Mesothelial cell of epicardium (in vitro differentiated cells): ENCODE results near the gene SHE. TPM values are rescaled to one million over a fixed set of nuclear protein-coding genes. Genes with fewer than 3 reads are reported as not detected.
A peak's percentile ranks its signal among the peaks of the same experiment; 100 is the strongest.

Source experiments
- DNase-seq, 2 experiments: peaks; one replicate each; pipeline ENCODE4 v3.0.0; 2021; ENCODE audit warnings: low spot score in 2 of 2; ENCODE audit not compliant: unreplicated experiment in 2 of 2
- H3K27ac Mint-ChIP-seq: 2 replicates; pipeline ENCODE4 v1.8.0; 2021; ENCODE audit warnings: mixed read lengths
- H3K27me3 Mint-ChIP-seq: 2 replicates; pipeline ENCODE4 v1.8.0; 2021; ENCODE audit warnings: low read depth, mixed read lengths
- H3K36me3 Mint-ChIP-seq: 2 replicates; pipeline ENCODE4 v1.8.0; 2021; ENCODE audit warnings: mixed read lengths
- H3K4me1 Mint-ChIP-seq: 2 replicates; pipeline ENCODE4 v1.8.0; 2021; ENCODE audit warnings: mixed read lengths
- H3K4me3 Mint-ChIP-seq: 2 replicates; pipeline ENCODE4 v1.8.0; 2021; ENCODE audit warnings: mild to moderate bottlenecking, moderate library complexity, mixed read lengths
- H3K9me3 Mint-ChIP-seq: 2 replicates; pipeline ENCODE4 v1.8.0; 2021; ENCODE audit warnings: mixed read lengths
- CTCF ChIP-seq: fragments of 200-600 bp; sonication (generic); IDR thresholded peaks from one replicate; pipeline ENCODE4 v1.5.0; 2021; ENCODE audit warnings: antibody characterized with exemption; ENCODE audit not compliant: unreplicated experiment
- total RNA-seq: library from RNA; stranded (reverse); gene quantifications from 3 replicates; pipeline ENCODE4 v1.2.1, GENCODE V29; 2021

Gene SHE
- total RNA-seq, 1 donor from 2014 or later, result 0.29 TPM

GRCh38 chr1:154485106-154485505, 17.1 kb downstream of the SHE start:
- no peak for DNase-seq
- H3K9me3 Mint-ChIP-seq, result no peaks in the 10 kb centered on the region
- no peak overlapping the region for H3K4me3 Mint-ChIP-seq
- peaks cover 4% of the 10 kb centered on the region for H3K27me3 Mint-ChIP-seq
- no peaks in the 10 kb centered on the region for H3K4me1 Mint-ChIP-seq
- TF ChIP-seq CTCF, result no peak
- H3K36me3 Mint-ChIP-seq, result no peaks in the 10 kb centered on the region
- no peak overlapping the region for H3K27ac Mint-ChIP-seq

- peaks cover 3% of the 10 kb centered on the region for H3K27me3 Mint-ChIP-seq
- no peak overlapping the region for H3K4me3 Mint-ChIP-seq
- no peak overlapping the region for H3K27ac Mint-ChIP-seq
- DNase-seq, result no peak
- TF ChIP-seq CTCF, result no peak
- H3K4me1 Mint-ChIP-seq, result no peaks in the 10 kb centered on the region
- H3K36me3 Mint-ChIP-seq, result no peaks in the 10 kb centered on the region
- H3K9me3 Mint-ChIP-seq, result no peaks in the 10 kb centered on the region
Observed at GRCh38 chr1:154483941-154484803, 18.0 kb downstream of the SHE start.

GRCh38 chr1:154481053-154481452, 21.2 kb downstream of the SHE start:
- Mint-ChIP-seq H3K27ac (no peak overlapping the region), H3K4me1 (peaks cover 3% of the 10 kb centered on the region), H3K4me3 (no peak overlapping the region), H3K9me3 (no peaks in the 10 kb centered on the region), H3K36me3 (no peaks in the 10 kb centered on the region), H3K27me3 (no peaks in the 10 kb centered on the region)
- no peak for DNase-seq
- TF ChIP-seq CTCF, result no peak

- peak in 1 of 2 experiments; percentile 63 for DNase-seq
- H3K9me3 Mint-ChIP-seq, result no peaks in the 10 kb centered on the region
- peak; percentile 78 for TF ChIP-seq CTCF
- no peaks in the 10 kb centered on the region for H3K27me3 Mint-ChIP-seq
- no peak overlapping the region for H3K4me3 Mint-ChIP-seq
- H3K36me3 Mint-ChIP-seq, result no peaks in the 10 kb centered on the region
- H3K27ac Mint-ChIP-seq, result no peak overlapping the region
- peaks cover 4% of the 10 kb centered on the region for H3K4me1 Mint-ChIP-seq
Observed at GRCh38 chr1:154479764-154480421, 22.3 kb downstream of the SHE start.

- no peaks in the 10 kb centered on the region for H3K36me3 Mint-ChIP-seq
- no peak for DNase-seq
- peaks cover 7% of the 10 kb centered on the region for H3K4me1 Mint-ChIP-seq
- no peak overlapping the region for H3K27ac Mint-ChIP-seq
- H3K4me3 Mint-ChIP-seq, result no peak overlapping the region
- H3K27me3 Mint-ChIP-seq, result no peaks in the 10 kb centered on the region
- peak; percentile 29 for TF ChIP-seq CTCF
- no peaks in the 10 kb centered on the region for H3K9me3 Mint-ChIP-seq
Observed at GRCh38 chr1:154478639-154479038, 23.6 kb downstream of the SHE start.
